ENCODE data around the gene TBX19.

Gene TBX19

GRCh38 chr1:168281603-168282325 is 1.1 kb downstream of the TBX19 start:
- no peak for DNase-seq (ENCODE audit: low spot score)

GRCh38 chr1:168285521-168285790 is 4.8 kb downstream of the TBX19 start:
- no peak for DNase-seq (ENCODE audit: low spot score)

- no peak for DNase-seq (ENCODE audit: low spot score)
Observed at GRCh38 chr1:168285971-168286927, 5.6 kb downstream of the TBX19 start.

GRCh38 chr1:168287237-168287664 is 6.6 kb downstream of the TBX19 start:
- DNase-seq (ENCODE audit: low spot score), result no peak

GRCh38 chr1:168288311-168289052 is 7.8 kb downstream of the TBX19 start:
- DNase-seq (ENCODE audit: low spot score), result no peak

GRCh38 chr1:168291222-168291837 is 10.7 kb downstream of the TBX19 start:
- DNase-seq (ENCODE audit: low spot score), result no peak

- DNase-seq (ENCODE audit: low spot score), result no peak
Observed at GRCh38 chr1:168293356-168293755, 12.7 kb downstream of the TBX19 start.

- DNase-seq (ENCODE audit: low spot score), result no peak
Observed at GRCh38 chr1:168295411-168296114, 14.9 kb downstream of the TBX19 start.

GRCh38 chr1:168297019-168297730 is 16.5 kb downstream of the TBX19 start:
- DNase-seq (ENCODE audit: low spot score), result no peak

GRCh38 chr1:168298446-168298845 is 17.8 kb downstream of the TBX19 start:
- DNase-seq (ENCODE audit: low spot score), result no peak

GRCh38 chr1:168300626-168301025 is 19.9 kb downstream of the TBX19 start:
- DNase-seq (ENCODE audit: low spot score), result peak; percentile 12

- DNase-seq (ENCODE audit: low spot score), result peak; percentile 23
Observed at GRCh38 chr1:168301664-168302320, 21.1 kb downstream of the TBX19 start.

- no peak for DNase-seq (ENCODE audit: low spot score)
Observed at GRCh38 chr1:168303716-168304540, 23.3 kb downstream of the TBX19 start.

- DNase-seq (ENCODE audit: low spot score), result no peak
Observed at GRCh38 chr1:168304865-168305264, 24.2 kb downstream of the TBX19 start.

GRCh38 chr1:168312718-168313604 is 32.3 kb downstream of the TBX19 start:
- no peak for DNase-seq (ENCODE audit: low spot score)

GRCh38 chr1:168316142-168316541 is 35.5 kb downstream of the TBX19 start:
- DNase-seq (ENCODE audit: low spot score), result no peak

- DNase-seq (ENCODE audit: low spot score), result no peak
Observed at GRCh38 chr1:168317309-168317708, 36.6 kb downstream of the TBX19 start.

GRCh38 chr1:168319691-168320090 is 39.0 kb downstream of the TBX19 start:
- DNase-seq (ENCODE audit: low spot score), result no peak
